B cell (primary cell): ENCODE measurements around the gene TBC1D14.

Experiments used
- EZH2 ChIP-seq: IDR thresholded peaks from 2 replicates; pipeline ENCODE4 v1.6.1; 2012; ENCODE audit warnings: borderline replicate concordance, low read depth, mild to moderate bottlenecking, moderate library complexity, low read length; ENCODE audit not compliant: insufficient read depth, poor library complexity, severe bottlenecking
- TF ChIP-seq, protein P1 (sequence below): fragments of 200-600 bp; IDR thresholded peaks from one replicate; pipeline ENCODE4 v1.8.0; 2022; ENCODE audit warnings: antibody characterized with exemption, mild to moderate bottlenecking

DNA sequence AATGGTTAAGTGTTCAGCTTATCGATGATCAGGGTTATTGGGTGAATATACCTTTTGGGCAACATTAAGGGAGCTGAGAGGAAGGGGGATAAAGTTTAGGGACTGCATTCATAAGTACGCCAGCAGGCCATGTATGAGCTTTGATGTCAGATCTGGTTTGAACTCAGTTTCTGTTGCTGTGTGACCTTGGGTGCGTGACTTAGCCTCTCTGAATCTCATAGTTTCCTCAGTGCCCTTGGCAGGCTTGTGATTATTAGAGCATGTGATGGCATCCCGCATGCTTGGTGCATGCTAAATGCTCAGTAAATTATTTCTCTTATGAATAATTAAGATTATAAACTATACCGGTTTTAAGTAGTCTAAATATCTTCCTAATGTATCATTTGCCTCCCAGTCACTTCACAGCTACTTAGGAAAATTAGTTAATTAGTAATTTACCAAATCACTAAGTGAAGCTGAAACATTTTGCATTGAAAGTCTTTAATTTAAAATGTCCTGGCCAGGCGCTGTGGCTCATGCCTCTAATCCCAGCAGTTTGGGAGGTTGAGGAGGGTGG, 3.8 kb downstream of the TBC1D14 start:
- TF ChIP-seq, protein P1, sequence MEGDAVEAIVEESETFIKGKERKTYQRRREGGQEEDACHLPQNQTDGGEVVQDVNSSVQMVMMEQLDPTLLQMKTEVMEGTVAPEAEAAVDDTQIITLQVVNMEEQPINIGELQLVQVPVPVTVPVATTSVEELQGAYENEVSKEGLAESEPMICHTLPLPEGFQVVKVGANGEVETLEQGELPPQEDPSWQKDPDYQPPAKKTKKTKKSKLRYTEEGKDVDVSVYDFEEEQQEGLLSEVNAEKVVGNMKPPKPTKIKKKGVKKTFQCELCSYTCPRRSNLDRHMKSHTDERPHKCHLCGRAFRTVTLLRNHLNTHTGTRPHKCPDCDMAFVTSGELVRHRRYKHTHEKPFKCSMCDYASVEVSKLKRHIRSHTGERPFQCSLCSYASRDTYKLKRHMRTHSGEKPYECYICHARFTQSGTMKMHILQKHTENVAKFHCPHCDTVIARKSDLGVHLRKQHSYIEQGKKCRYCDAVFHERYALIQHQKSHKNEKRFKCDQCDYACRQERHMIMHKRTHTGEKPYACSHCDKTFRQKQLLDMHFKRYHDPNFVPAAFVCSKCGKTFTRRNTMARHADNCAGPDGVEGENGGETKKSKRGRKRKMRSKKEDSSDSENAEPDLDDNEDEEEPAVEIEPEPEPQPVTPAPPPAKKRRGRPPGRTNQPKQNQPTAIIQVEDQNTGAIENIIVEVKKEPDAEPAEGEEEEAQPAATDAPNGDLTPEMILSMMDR, result no peak
- TF ChIP-seq EZH2, result no peak
